Activated T-helper 1 cell treated with anti-CD3 and anti-CD28 coated beads, Interleukin-2, amount 50 U/mL, for 16 hours (primary cell): Measurements from ENCODE around the gene ITPR1.

Experiments
- DNase-seq, 2 donors: peaks; one replicate each; pipeline ENCODE4 v3.0.0-alpha.2; 2020; ENCODE audit warnings: low read depth in 1 of 2, low spot score in 1 of 2

Gene ITPR1

DNA sequence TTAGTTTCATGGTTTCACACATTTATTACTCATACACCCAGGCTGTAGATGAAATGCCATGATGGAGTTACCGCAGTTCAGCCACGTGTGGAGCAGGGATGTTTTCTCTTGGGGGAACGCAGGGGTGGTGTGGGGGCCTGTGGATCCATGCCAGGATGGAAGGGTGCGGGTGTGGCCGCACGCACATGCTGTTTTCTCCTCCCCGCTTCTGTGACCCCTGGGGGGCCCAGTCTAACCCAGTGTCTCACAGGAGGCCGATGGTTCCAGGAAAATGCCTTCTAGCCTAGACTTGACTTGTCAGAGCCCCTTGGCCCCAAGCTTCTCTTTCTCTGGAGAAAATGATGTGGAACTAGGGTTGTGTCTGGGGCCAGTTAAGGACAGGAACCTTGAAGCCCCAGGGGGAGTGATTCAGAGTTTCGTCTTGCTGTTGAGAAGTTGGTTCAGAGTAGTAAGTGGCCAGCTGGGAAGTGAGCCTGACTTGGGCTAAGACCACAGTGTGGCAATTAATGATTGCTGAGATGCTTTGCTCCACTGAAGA lies 245.7 kb downstream of the ITPR1 start:
- no peak for DNase-seq

DNA sequence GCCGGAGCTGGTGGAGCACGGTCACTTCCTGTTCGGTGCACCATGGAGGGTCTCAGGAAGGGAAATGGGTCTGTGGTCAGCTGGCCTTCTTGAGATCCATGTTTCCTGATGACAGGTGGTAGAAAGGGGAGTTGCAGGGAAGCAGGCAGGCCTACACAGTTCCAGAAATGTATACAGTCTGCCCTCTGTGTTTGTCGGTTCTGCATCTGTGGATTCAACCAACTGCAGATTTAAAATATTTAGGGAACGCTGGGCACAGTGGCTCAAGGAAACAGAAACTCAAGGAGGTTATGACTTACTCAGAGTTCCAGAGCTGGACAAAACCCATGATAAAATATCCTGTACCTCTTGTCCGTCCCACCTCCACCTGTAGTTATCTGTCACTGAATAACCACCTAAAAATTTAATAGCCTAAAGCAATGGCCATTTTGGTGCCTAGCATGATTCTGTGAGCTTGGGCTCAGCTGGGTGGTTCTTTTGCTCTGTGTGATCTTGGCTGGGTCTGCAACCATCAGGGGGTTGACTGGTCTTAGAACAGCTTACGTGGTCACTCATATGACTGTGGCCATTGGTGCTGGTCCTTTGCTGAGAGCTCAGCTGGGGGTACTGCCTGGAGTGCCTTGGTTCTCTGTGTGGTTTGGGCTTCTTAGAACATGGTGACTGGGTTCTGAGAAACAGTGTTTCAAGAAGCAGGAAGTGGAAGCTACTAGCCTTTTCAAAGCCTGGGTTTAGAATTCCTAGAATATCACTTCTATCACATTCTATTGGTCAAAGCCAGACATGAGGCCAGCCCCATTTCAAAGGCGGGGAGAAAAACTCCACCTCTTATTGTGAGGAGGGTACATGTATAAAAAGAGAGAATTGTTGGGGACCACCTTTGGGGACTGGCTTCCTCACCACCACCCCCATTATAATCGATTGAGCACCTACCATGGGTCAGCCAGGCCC lies 246.4 kb downstream of the ITPR1 start:
- DNase-seq: no peak

DNA sequence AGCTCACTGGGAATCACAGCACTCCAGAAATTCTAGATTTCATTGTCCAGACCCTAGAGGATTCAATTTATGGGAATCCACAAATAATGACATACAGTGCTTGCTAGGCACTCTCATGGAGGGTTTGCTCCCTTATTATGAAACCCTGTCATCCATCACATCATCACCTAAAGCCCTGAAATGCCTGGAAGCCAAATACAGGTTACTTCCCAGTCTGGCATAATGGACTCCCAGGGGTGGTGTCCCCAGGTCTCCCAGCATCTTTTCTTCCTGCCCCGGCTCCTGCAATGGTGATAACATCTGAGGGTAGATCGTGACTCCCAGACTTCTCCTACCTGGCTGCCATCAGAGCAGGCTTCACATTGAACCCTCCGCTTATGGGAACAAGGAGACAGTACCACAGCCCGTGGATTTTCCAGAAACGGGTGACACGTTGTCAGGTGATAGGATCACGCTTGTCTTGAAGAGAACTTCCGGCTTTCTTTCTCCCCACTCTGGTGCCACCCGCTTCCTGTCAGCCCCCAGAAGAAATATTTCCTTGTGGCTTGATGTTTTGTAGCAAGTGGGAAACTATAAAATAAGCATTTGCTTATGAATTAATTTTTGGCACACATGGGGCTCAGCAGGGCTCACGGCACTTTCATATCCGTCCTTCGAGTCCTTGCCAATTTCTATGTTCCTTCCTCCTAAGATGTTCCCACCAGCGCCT lies 247.4 kb downstream of the ITPR1 start:
- no peak for DNase-seq

DNA sequence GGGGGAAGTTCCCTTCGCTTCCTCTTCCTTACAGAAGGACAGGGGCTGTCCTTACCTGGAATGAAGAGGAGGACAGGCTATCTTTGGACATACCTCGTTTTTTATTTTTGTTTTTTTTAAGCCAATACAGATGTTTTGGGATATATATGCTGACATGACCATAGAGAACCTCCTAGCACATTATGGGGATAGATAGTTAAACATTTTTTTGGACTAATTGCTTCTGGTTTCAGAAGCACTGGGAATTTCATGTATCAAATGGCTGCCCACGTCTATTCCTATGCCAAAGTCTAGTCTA lies 247.9 kb downstream of the ITPR1 start:
- no peak for DNase-seq

DNA sequence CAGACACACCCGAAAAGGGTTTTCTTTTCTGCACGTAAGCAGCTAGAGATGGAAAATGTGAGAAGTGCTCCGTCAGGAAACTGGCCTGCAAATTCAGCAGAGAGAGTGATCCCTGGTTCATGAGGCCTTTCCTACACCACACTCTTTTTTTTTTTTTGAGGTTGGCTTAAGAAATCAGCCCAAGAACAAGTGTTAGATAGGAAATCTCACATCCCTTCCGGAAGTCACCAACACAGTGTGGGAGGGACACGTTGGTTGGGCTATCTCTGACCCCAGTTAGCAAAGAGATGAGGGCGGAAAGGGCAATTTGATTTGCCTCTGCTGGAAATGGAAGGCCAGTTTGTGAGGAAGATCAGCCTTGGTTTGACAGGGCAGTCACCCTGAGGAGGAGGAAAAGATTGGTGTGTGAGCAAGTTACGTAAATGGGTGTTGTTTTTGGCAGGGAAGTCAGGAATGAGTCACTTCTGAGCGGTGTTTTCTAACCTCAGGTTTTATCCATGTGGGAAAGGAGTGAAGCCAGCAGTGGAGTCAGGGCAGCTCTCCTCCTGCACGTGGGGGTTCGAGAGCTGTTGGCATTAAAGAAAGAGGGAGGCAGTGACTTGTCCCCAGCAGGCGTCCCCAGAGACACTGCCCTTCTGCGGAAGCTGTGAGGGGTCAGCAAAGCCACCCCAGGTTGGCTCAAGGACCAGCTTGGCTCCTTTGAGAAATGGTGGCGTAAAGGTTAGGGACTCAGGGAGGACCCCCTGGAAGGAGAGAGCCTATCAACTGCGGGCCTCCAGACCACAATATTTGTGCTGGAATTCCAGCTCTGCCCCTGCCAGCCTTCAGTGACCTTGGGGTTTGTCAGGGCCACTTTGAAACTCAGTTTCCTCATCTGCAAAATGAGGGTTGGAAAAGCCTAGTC lies 248.5 kb downstream of the ITPR1 start:
- no peak for DNase-seq

DNA sequence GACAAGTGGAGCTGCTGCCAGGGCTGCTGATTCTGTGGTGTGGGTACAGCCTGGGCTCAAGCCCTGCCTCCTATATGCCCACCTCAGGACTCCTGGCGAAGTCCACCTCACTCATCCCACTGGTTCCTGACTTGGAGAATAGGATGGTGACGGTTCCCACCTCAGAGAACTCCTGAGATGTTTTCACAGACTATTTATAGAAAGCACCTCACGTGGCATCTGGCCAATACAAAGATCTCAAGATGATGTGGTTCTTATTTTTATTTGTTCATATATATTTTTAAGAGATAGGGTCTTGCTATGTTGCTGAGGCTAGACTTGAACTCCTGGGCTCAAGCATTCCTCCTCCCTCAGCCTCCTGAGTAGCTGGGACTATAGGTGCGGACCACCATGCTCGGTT lies 249.2 kb downstream of the ITPR1 start:
- DNase-seq: no peak

DNA sequence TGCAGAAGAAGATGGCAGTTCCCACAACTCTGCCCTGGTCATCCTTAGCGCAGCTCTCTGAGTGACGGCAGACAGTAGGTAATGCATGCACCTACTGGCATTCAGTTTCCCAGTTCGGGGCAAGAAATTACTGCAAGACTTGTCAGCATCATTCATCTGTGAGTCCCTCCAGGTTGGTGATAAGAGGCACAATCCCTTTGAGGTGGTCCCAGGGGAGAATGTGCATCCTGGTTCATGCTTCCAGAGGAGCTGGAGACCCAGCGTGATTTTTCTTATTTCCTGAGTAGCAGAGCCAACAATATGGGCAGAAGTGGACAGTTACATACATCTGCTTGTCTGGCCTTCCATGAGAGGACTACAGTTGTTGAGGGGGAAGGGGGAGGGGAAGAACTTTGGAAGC lies 250.2 kb downstream of the ITPR1 start:
- no peak for DNase-seq

DNA sequence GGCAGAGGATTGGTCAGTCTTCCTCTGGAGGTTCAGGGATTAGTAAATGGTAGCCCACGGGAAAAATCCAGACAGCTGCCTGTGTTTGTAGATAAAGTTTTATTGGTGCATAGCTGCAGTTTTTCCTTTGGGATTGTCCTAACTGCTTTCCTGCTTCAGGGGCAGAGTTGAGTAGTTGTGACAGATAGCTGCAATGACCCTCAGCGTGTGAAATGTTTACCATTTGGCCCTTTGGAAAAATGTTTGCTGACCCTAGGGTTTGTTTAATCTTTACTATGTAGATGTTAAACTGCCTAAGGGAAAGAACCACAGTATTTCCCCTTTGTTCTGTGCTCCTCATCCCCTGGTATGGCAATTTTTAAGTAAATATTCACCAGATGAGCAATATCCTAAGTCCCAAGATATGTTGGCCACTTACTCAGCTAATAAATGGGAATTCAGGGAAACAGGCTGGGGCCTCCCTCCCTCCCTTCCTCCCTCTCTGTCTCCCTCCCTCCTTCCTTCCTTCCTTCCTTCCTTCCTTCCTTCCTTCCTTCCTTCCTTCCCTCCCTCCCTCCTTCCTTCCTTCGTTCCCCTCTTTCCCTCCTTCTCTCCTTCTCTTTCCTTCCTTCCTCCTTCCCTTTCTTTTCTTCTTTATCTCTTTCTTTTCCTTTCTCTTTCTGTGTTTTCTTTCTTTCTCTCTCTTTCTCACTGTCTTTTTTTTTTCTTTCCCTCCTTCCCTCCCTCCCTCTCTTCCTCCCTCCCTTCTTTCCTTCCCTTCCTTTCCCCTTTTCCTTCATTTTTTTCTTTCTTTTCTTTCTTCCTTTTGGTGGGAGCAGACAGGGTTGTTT lies 251.5 kb downstream of the ITPR1 start:
- DNase-seq: no peak

DNA sequence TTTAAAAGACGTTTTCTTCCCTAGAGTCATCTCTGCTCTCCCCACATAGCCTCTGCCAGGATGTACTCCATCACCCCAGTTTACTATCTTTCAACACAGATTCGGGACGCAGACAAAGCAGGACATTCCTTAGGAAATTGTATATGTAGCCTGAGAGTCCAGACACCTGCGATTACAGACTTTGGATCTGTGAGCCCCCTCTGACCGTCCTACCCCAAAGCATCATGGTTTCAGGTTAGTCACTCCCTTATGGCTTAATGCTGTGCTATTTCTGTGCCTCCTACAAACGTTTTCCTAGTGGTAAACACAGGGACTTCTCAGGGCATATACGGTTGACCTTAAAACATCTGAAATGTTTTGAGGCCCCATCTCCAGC lies 252.1 kb downstream of the ITPR1 start:
- DNase-seq: no peak

DNA sequence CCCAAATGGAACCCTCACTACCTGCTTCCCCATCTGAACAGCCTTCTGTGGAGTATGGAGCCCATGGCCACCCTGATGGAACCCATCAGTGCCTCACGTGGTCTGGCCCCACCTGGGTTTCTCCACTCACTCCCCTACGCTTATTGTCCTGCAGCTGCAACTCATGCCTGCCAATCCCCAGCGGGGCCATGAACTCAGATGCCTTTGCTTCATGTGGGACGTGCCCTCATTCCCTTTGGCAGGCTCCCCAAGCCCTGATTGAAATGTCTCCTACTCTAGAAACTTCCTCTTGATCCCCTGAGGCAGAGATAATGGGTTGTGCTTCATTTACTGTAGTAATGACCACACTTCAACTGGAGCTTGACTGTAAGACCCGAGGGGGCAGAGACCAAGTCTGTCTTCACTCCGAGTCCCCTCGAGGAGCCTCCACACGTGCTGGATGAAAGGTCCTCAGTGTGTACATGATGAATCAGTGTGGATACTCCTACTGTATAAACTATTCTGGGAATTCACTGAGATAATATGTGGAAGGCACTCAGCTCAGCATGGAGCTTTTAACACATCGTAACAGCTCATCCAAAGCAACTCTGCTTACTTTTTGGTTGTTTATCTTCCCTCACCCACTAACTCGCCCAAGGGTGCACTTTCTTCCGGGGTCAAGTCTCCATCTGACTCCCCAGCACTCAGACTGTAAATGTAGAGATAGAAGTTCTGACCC lies 253.3 kb downstream of the ITPR1 start:
- no peak for DNase-seq

DNA sequence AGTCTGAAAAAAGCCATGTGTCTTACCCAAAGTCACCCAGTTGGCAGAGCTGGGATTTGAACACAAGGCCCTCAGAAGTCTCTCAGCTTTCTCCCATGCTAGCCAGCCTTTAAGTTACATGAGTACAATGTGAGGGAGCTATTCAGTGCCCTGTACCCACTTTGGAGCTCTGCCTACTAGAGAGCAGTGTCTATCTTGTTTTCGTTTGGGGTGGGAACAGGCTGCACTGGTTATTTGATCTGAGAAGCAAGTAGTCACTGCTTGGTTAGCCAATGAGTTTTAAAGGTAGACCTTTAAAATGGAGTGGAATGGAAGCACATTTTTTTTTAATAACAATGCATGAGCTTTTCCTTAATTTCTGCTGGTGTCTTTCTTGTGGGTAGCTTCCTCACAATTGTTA lies 255.0 kb downstream of the ITPR1 start:
- no peak for DNase-seq

DNA sequence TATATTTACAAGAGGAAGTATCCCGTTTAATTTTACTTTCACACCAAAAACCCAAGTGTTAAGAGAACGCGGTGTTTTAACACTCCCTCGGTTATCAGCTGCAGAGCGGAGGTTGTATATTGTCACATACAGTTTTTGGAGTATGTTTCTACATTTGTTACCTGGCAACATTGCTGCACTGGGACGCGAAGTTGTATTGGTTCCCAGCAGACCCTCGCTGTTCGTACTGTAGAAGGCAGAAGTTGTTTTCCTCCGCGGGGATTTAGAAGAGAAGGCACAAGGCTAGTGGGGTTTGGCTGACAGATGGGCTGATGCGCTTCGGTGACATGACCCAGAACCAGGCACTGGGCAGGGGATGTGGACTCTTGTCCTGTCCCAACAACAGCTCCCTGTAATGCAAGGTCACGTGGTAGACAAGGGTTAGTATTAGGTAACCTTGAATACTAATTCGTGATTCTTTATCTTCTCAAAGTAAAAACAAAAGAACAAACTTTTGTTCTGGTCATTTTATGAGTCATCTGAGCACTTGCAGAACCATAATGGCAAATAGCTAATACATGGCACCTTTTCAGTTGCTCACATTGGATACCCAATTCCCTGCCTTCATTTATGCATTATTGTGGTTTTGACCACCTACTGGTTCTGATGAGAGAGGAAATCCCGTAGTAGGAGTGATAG lies 255.7 kb downstream of the ITPR1 start:
- DNase-seq: no peak

DNA sequence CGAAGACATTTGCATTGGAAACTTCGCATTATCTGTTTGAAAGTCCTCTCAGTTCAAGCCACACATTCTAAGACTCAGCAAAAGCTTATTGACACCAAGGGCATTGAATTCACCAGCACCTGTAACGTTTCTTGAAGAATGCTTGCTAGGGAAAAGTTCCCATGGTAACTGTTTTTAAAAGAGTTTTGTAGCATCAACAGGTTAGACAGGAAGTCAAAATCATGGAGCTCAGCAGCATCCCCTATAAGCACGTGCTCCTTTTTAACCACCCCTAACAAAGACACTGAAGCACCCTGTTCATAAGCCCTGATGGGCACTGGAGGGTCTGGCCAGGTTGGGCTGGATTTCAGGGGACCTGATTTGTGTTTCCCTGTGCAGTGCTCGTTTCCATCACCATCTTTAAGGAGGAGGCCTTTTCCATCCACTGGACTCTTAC lies 256.4 kb downstream of the ITPR1 start:
- DNase-seq: no peak

DNA sequence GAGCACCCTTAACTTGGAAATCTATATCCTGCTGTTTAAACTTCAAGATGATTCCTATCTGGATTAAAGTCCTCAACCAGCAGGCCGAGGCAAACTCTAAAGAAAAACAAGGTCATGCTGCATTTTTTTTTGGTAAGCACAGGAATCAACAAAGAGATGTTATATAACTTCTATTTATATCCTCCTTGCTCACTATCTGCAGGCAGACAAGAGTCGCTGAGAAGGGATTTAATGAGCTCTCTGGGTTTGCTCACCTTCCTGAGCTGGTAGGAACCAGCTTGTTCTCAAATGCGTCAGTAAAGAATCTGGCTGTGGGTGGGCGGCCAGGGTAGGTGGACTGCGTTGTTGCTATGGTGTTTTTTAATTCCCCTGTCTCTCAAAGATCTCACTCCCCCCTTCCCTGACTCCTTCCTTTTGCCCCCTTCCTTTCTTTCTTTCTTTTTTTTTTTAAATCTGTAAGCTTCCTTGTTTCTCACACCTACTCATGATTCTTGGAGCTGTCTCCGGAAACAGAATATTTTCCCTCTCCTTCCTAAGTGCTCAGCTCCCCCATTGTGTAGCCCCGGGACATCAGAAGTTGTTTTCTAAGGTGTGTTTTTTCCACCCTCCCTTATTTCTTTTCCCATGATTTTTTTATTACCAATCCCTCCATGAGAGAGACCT lies 257.3 kb downstream of the ITPR1 start:
- DNase-seq: no peak

DNA sequence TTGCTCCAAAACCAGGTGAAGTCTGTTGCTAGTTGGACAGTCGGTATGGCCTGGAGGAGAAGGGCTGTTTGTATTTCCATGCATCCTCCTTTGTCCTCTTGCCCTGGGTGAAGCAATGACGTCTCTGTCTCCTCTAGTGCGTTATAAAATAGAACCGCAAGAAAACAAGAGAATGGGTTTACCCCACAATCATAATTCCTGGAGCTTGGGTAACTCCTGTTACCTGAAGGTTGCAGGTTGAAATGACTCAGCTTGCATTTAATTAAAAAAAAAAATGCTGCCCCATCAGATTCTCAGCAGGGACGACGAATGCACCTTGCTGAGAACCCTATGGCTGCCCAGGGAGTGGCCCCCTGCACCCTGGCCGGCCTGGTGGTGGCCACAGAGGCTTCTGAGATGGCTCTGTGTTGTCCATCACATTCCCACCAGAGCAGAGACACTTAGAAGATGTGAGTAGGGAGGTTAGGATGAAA lies 257.9 kb downstream of the ITPR1 start:
- DNase-seq: no peak

DNA sequence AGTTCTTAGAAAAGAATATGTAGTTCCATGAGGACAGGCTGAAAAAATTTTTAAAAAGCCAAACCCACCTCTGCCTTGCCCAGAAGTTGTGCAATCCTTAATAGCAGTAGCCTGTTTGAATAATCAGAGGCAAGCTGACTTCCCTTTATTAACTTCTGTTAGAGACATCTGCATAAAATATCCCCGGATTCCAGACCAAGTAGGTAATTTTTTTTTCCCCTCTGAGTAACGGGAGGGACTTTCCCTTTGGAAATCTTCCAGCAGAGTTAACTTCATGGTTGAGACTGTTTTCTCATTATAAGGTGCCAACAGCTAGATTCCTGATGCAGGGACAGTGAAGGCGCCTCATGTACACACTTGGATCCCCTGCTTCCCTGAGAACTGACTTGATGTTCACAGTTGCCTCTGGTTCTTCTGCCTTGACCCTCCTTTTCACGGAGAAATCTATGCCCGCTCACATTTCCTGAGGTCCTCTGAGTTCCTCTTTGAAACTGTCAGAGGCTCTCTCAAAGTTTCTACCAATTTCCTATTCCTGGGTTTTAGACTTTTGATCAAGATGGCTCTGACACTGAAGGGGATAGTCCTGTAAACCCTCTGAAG lies 258.5 kb downstream of the ITPR1 start:
- DNase-seq: no peak

DNA sequence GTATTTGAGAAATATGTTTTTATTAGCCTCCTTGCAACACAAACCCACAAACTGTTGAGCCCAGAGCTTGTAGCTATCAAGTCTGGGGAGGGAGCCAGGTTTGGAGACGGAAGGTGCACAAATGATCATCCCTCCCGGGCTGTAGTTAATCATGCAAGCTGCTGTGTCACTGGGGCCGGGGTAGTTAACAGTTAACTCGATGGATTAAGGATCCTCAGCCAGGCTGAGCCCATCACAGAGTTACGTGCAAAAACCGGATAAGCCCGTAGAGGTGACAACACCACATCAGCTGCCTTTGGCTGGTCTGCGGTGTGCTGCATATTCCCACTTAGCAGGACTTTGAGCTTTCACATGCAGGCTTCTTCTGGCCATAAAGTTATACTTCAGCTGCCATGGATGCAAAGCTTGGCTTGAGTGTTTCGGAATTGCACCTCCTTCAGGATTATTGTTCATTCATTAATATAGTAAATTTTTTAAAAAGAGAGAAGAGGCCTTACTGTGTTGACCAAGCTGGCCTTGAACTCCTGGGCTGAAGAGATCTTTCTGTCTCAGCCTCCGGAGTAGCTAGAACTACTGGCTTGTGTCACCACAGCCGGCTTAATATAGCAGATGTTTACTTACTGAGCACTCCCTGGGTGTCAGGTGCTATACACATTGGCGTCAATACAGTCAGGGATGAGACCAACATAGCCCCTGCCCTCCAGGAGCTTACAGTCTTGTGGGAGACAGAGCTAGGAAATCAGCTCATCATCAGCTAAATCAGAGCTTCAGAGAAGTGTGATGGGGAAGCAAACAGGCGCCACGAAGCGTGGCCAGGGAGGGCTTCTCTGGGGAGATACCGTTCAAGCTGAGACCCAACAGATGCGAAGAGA lies 259.3 kb downstream of the ITPR1 start:
- DNase-seq: no peak
